A673 (cell line): ENCODE data around the gene NCAPD2. TPM values are rescaled to one million over a fixed set of nuclear protein-coding genes. Genes with fewer than 3 reads are reported as not detected.

ENCODE experiments used
- BruUV-seq: library from RNA; stranded (reverse); fragments of 400-500 nt; replicated peaks from 2 replicates; lab custom pipeline; 2021; lab: Mats Ljungman, UMichigan
- CTCF ChIA-PET: fragments of 300-600 bp; sonication (Branson Sonifier 250); formaldehyde crosslinking; loops from one replicate; lab custom pipeline; 2022; ENCODE audit warnings: antibody characterized with exemption; lab: Charles Lee
- POLR2A ChIA-PET: fragments of 300-600 bp; sonication (Branson Sonifier 250); formaldehyde crosslinking; loops from one replicate; lab custom pipeline; 2022; ENCODE audit warnings: antibody characterized with exemption; ENCODE audit not compliant: low non-redundant PET; lab: Charles Lee
- DNase-seq: peaks from one replicate; pipeline ENCODE4 v3.0.0-alpha.2; 2015; ENCODE audit warnings: low spot score
- H3K27ac ChIP-seq: fragments of 200-600 bp; sonication (generic); 2 replicates; pipeline ENCODE4 v1.5.1; 2016; ENCODE audit warnings: mixed run types, low read depth, mild to moderate bottlenecking, mixed read lengths, antibody characterized with exemption, low read length; ENCODE audit not compliant: poor library complexity, severe bottlenecking
- H3K27me3 ChIP-seq: fragments of 200-600 bp; sonication (generic); replicated peaks from 2 replicates; pipeline ENCODE4 v1.6.1; 2017; ENCODE audit warnings: mixed run types, low read depth, mild to moderate bottlenecking, mixed read lengths, antibody characterized with exemption, low read length; ENCODE audit not compliant: insufficient read depth, poor library complexity
- H3K36me3 ChIP-seq: fragments of 200-600 bp; sonication (generic); 2 replicates; pipeline ENCODE4 v1.6.1; 2016; ENCODE audit warnings: mixed run types, mild to moderate bottlenecking, mixed read lengths, antibody characterized with exemption, low read length; ENCODE audit not compliant: insufficient read depth, poor library complexity, severe bottlenecking
- H3K4me1 ChIP-seq: fragments of 200-600 bp; sonication (generic); 2 replicates; pipeline ENCODE4 v1.6.1; 2017; ENCODE audit warnings: mixed run types, mild to moderate bottlenecking, mixed read lengths, antibody characterized with exemption, low read length; ENCODE audit not compliant: insufficient read depth, poor library complexity, severe bottlenecking
- H3K4me3 ChIP-seq: fragments of 200-600 bp; sonication (generic); 2 replicates; pipeline ENCODE4 v1.5.1; 2016; ENCODE audit warnings: low read depth, mixed run types, mild to moderate bottlenecking, mixed read lengths, low read length; ENCODE audit not compliant: poor library complexity, severe bottlenecking
- H3K9me3 ChIP-seq: fragments of 200-600 bp; sonication (generic); 2 replicates; pipeline ENCODE4 v1.6.1; 2016; ENCODE audit warnings: mixed run types, low read depth, mild to moderate bottlenecking, mixed read lengths, antibody characterized with exemption, low read length; ENCODE audit not compliant: poor library complexity, severe bottlenecking
- EZH2 ChIP-seq: fragments of 200-600 bp; sonication (generic); IDR thresholded peaks from 2 replicates; pipeline ENCODE4 v1.6.1; 2017; ENCODE audit warnings: borderline replicate concordance, low read depth, mild to moderate bottlenecking, mixed read lengths, antibody characterized with exemption, low read length; ENCODE audit not compliant: poor library complexity, severe bottlenecking
- intact Hi-C: fragments of 100-400 bp; cut with micrococcal nuclease; formaldehyde crosslinking; loops from one replicate; pipeline ENCODE4 v1.10.0; 2022; ENCODE audit not compliant: unreplicated experiment
- total RNA-seq: library from RNA; stranded (reverse); gene quantifications from 2 replicates; pipeline ENCODE4 v1.2.3, GENCODE V29; 2021
- TF ChIP-seq, protein P1 (sequence below): fragments of 300-800, 200-600 bp; sonication (generic); conservative IDR thresholded peaks from 2 replicates; pipeline ENCODE4 v1.5.1; 2017; ENCODE audit warnings: low read depth, mild to moderate bottlenecking, antibody characterized with exemption, low read length, moderate library complexity, mixed read lengths

NCAPD2 gene
- total RNA-seq, 1 experiment from 2014 or later, result 125 TPM

GRCh38 chr12:6560501-6561205, 66.8 kb downstream of the NCAPD2 start:
- H3K9me3 ChIP-seq, result no peaks in the 10 kb centered on the region
- no peak overlapping the region for H3K27ac ChIP-seq
- POLR2A ChIA-PET, result no interaction called here
- no peak overlapping the region for H3K4me3 ChIP-seq
- intact Hi-C loops, result no loop called here
- H3K4me1 ChIP-seq, result peaks cover 5% of the 10 kb centered on the region
- CTCF ChIA-PET, result no interaction called here
- peaks cover 79% of the 10 kb centered on the region for H3K36me3 ChIP-seq
- no TSS peak for BruUV-seq
- H3K27me3 ChIP-seq, result no peaks in the 10 kb centered on the region
- DNase-seq, result no peak
- no peak for TF ChIP-seq EZH2
- TF ChIP-seq, protein P1, sequence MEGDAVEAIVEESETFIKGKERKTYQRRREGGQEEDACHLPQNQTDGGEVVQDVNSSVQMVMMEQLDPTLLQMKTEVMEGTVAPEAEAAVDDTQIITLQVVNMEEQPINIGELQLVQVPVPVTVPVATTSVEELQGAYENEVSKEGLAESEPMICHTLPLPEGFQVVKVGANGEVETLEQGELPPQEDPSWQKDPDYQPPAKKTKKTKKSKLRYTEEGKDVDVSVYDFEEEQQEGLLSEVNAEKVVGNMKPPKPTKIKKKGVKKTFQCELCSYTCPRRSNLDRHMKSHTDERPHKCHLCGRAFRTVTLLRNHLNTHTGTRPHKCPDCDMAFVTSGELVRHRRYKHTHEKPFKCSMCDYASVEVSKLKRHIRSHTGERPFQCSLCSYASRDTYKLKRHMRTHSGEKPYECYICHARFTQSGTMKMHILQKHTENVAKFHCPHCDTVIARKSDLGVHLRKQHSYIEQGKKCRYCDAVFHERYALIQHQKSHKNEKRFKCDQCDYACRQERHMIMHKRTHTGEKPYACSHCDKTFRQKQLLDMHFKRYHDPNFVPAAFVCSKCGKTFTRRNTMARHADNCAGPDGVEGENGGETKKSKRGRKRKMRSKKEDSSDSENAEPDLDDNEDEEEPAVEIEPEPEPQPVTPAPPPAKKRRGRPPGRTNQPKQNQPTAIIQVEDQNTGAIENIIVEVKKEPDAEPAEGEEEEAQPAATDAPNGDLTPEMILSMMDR, result no peak

DNA sequence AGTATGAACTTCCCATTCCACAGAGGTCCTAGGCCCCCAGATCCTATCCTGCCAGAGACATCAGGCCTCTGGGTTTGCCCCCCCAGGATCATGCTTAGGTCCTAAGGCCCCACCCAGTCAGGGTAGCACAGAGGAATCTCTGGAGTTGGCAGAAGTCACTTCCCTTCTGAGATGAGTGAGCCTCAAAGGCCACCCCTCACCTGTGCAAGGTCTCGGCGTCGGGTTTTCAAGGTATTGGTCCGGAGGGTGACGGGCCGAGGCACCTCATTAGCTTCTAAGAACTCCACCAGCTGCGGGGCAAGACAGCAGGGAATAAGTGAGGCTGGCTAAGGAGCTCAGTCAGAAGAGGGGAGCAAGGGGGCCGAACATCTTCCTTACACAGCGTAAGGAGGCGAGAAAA, 69.0 kb downstream of the NCAPD2 start:
- no peaks in the 10 kb centered on the region for H3K27me3 ChIP-seq
- CTCF ChIA-PET, result no interaction called here
- H3K36me3 ChIP-seq, result peaks cover 79% of the 10 kb centered on the region
- TF ChIP-seq, protein P1, result no peak
- no peak for TF ChIP-seq EZH2
- peak overlapping the region; percentile 5 for H3K27ac ChIP-seq
- H3K4me3 ChIP-seq, result no peak overlapping the region
- no TSS peak for BruUV-seq
- H3K9me3 ChIP-seq, result no peaks in the 10 kb centered on the region
- no peak for DNase-seq
- peaks cover 10% of the 10 kb centered on the region for H3K4me1 ChIP-seq
- POLR2A ChIA-PET, result no interaction called here
- intact Hi-C loops, result no loop called here

- Histone ChIP-seq H3K4me3 (no peak overlapping the region), H3K9me3 (no peaks in the 10 kb centered on the region), H3K36me3 (peaks cover 78% of the 10 kb centered on the region), H3K27me3 (no peaks in the 10 kb centered on the region), H3K4me1 (peaks cover 10% of the 10 kb centered on the region), H3K27ac (no peak overlapping the region)
- DNase-seq, result peak; percentile 71
- ChIA-PET CTCF (interaction anchor here (0.9 kb wide), 1 partner anchor 121 kb away, joined by 4 read pairs; no protein-coding TSS in a partner anchor), POLR2A (no interaction called here)
- TF ChIP-seq, protein P1, result peak; percentile 91
- TF ChIP-seq EZH2, result no peak
- BruUV-seq, result no TSS peak
- intact Hi-C loops, result no loop called here
Measured at GRCh38 chr12:6563448-6564050, 69.6 kb downstream of the NCAPD2 start.
